ENCODE results near the gene TRIM17. TPM values are rescaled to one million over a fixed set of nuclear protein-coding genes. Genes with fewer than 3 reads are reported as not detected.

TRIM17 gene
- total and polyA plus RNA-seq, 9 of the 15 experiments (the other 6 are each of a cell fraction or from before 2014, with no cell fraction given), result not detected

GRCh38 chr1:228410671-228411070 lies 6.0 kb downstream of the TRIM17 start:
- ATAC-seq (no peak), FAIRE-seq (no peak), DNase-seq (ENCODE audit: extremely low read depth in 1 of 4, low spot score in 3 of 4) (no peak)
- 81% methylated on average over 11 of the region's 11 CpGs for WGBS (ENCODE audit: insufficient coverage, low coverage, missing lambda C conversion rate)
- TF ChIP-seq PHF21A (IDR thresholded peaks at IDR 0.05; ENCODE audit: borderline replicate concordance, low read depth) (no peak), ATF2 (CRISPR knock-in tag; IDR thresholded peaks at IDR 0.05) (no peak), FIP1L1 (IDR thresholded peaks at IDR 0.05; ENCODE audit: low read depth, low read length, poor library complexity, severe bottlenecking) (no peak), KDM4B (IDR thresholded peaks at IDR 0.05; ENCODE audit: borderline replicate concordance in 2 of 2, low read depth in 1 of 2) (no peak), NFYB (IDR thresholded peaks at IDR 0.05; ENCODE audit: extremely low read depth, insufficient read length) (no peak), ZNF717 (CRISPR knock-in tag; IDR thresholded peaks at IDR 0.05) (no peak), ZNF778 (CRISPR knock-in tag; IDR thresholded peaks at IDR 0.05) (no peak), PURB (CRISPR knock-in tag; IDR thresholded peaks at IDR 0.05; ENCODE audit: low read depth) (no peak), RBFOX2 (IDR thresholded peaks at IDR 0.05; ENCODE audit: low read depth, low read length) (no peak), HDGF (IDR thresholded peaks at IDR 0.05) (no peak), MYNN (IDR thresholded peaks at IDR 0.05) (no peak), MYNN (CRISPR knock-in tag; IDR thresholded peaks at IDR 0.05) (no peak), PHF20 (IDR thresholded peaks at IDR 0.05; ENCODE audit: partially characterized antibody) (no peak), PRPF4 (IDR thresholded peaks at IDR 0.05; ENCODE audit: insufficient read depth, low read depth, low read length, poor library complexity, severe bottlenecking) (no peak), DEAF1 (CRISPR knock-in tag; IDR thresholded peaks at IDR 0.05) (no peak), TAL1 (IDR thresholded peaks at IDR 0.05) (no peak), ZNF354B (CRISPR knock-in tag; IDR thresholded peaks at IDR 0.05) (no peak)
- no TSS peak for BruUV-seq (replicated peaks)
- Histone ChIP-seq H3K4me1 (replicated peaks in 1 of 2; ENCODE audit: control insufficient read depth in 2 of 2, insufficient read depth in 2 of 2, low read length in 2 of 2) (peaks cover 21 to 53% of the 10 kb centered on the region in 2 experiments), H2AFZ (ENCODE audit: low read depth, low read length) (no peak overlapping the region), H3K9me3 (replicated peaks; ENCODE audit: control insufficient read depth, insufficient read depth, low read depth, low read length) (0 out of 2 replicates have a peak, but pooled peaks cover 1% of the 10 kb centered on the region), H3K9ac (ENCODE audit: insufficient read depth in 1 of 2, low read depth in 2 of 2, low read length in 2 of 2) (peak overlapping the region in 1 of 2 experiments; percentile 82; a peak in 2 of 4 replicates), H3K79me2 (ENCODE audit: control insufficient read depth, insufficient read depth, low read length) (peaks cover 23% of the 10 kb centered on the region), H4K20me1 (replicated peaks; ENCODE audit: control insufficient read depth, insufficient read depth, low read length) (peaks cover 2% of the 10 kb centered on the region; the same call in 1 of the 2 replicates), H3K36me3 (ENCODE audit: control insufficient read depth, insufficient read depth, low read length) (peaks cover 6% of the 10 kb centered on the region; the same call in 1 of the 3 replicates), H3K9me1 (ENCODE audit: control insufficient read depth, insufficient read depth, low read length) (no peaks in the 10 kb centered on the region), H3K4me3 (no peak overlapping the region), H3K4me2 (ENCODE audit: insufficient read depth, low read length) (no peak overlapping the region), H3K27ac (ENCODE audit: extremely low read depth, low read depth, low read length) (no peak overlapping the region), H3K27me3 (ENCODE audit: control insufficient read depth in 2 of 2, insufficient read depth in 2 of 2, low read length in 2 of 2) (no peaks in the 10 kb centered on the region)
- POLR2A ChIA-PET, result interaction anchor here (1.1 kb wide), 1 partner anchor 16 kb away, joined by 4 read pairs; no protein-coding TSS in a partner anchor
- in situ Hi-C loops (cut with MboI) (no loop called here), intact Hi-C loops (cut with micrococcal nuclease) (no loop called here)
- CTCF ChIA-PET (ENCODE audit: low intra/inter-chr PET ratio), result no interaction called here

Measured in K562 (cell line).